Caco-2 (cell line): ENCODE measurements around the gene SDK2. TPM values are rescaled to one million over a fixed set of nuclear protein-coding genes. Genes with fewer than 3 reads are reported as not detected.

ENCODE experiments used
- BruUV-seq: library from RNA; stranded (reverse); fragments of 400-500 nt; replicated peaks from 2 replicates; lab custom pipeline; 2021; lab: Mats Ljungman, UMichigan
- CTCF ChIA-PET: fragments of 300-600 bp; sonication (Branson Sonifier 250); formaldehyde crosslinking; loops from one replicate; lab custom pipeline; 2022; ENCODE audit warnings: antibody characterized with exemption; lab: Charles Lee
- POLR2A ChIA-PET: fragments of 300-600 bp; sonication (Branson Sonifier 250); formaldehyde crosslinking; loops from one replicate; lab custom pipeline; 2022; ENCODE audit warnings: antibody characterized with exemption; lab: Charles Lee
- DNase-seq, 2 experiments: peaks; one replicate each; pipeline versions ENCODE4 v3.0.0 to v3.0.0-alpha.2; 2020 to 2022
- H3K27me3 ChIP-seq: replicated peaks from 2 replicates; pipeline ENCODE4 v1.6.0; 2011; ENCODE audit warnings: low read length; ENCODE audit not compliant: control insufficient read depth, insufficient read depth
- H3K36me3 ChIP-seq: 2 replicates; pipeline ENCODE4 v1.5.1; 2011; ENCODE audit warnings: low read length; ENCODE audit not compliant: control insufficient read depth, insufficient read depth
- H3K4me1 ChIP-seq: fragments of 250-450 bp; sonication (Bioruptor Pico); 2 replicates; pipeline ENCODE4 v1.5.1; 2020; ENCODE audit warnings: mild to moderate bottlenecking
- H3K4me3 ChIP-seq: 2 replicates; pipeline ENCODE4 v1.5.1; 2011; ENCODE audit warnings: low read depth, mild to moderate bottlenecking, control low read depth, low read length
- H3K9me3 ChIP-seq: fragments of 250-450 bp; sonication (Bioruptor Pico); 2 replicates; pipeline ENCODE4 v1.5.1; 2020; ENCODE audit warnings: mild to moderate bottlenecking, moderate library complexity
- H3K27ac Mint-ChIP-seq: one replicate; pipeline ENCODE4 v1.8.0; 2022; ENCODE audit warnings: mixed read lengths; ENCODE audit not compliant: unreplicated experiment
- H3K27me3 Mint-ChIP-seq: one replicate; pipeline ENCODE4 v1.8.0; 2022; ENCODE audit warnings: mixed read lengths; ENCODE audit not compliant: insufficient read depth, unreplicated experiment
- H3K36me3 Mint-ChIP-seq: one replicate; pipeline ENCODE4 v1.8.0; 2022; ENCODE audit warnings: mild to moderate bottlenecking, mixed read lengths; ENCODE audit not compliant: insufficient read depth, unreplicated experiment
- H3K4me1 Mint-ChIP-seq: one replicate; pipeline ENCODE4 v1.8.0; 2022; ENCODE audit warnings: low read depth, mixed read lengths; ENCODE audit not compliant: unreplicated experiment
- H3K4me3 Mint-ChIP-seq: one replicate; pipeline ENCODE4 v1.8.0; 2022; ENCODE audit warnings: mild to moderate bottlenecking, moderate library complexity, mixed read lengths; ENCODE audit not compliant: unreplicated experiment
- H3K9me3 Mint-ChIP-seq: one replicate; pipeline ENCODE4 v1.8.0; 2022; ENCODE audit warnings: mixed read lengths; ENCODE audit not compliant: unreplicated experiment
- CTCF ChIP-seq, 2 experiments: fragments of 200-600 bp in 1 of 2; IDR thresholded peaks; 1 replicate in 1 of 2; 2 replicates in 1 of 2; pipeline versions ENCODE4 v1.5.1 to v1.8.0; 2011 to 2022; ENCODE audit warnings: antibody characterized with exemption in 1 of 2, control low read depth in 1 of 2, inconsistent platforms in 1 of 2, low read depth in 1 of 2, low read length in 1 of 2, mild to moderate bottlenecking in 1 of 2, moderate library complexity in 1 of 2; ENCODE audit not compliant: insufficient read depth in 1 of 2, severe bottlenecking in 1 of 2, unreplicated experiment in 1 of 2
- intact Hi-C: fragments of 100-400 bp; cut with micrococcal nuclease; formaldehyde crosslinking; loops from one replicate; pipeline ENCODE4 v1.10.0; 2022; ENCODE audit not compliant: unreplicated experiment
- total RNA-seq: library from RNA; stranded (reverse); gene quantifications from 2 replicates; pipeline ENCODE4 v1.2.3, GENCODE V29; 2022

Gene SDK2
- total RNA-seq, 1 experiment from 2014 or later = 0.09 TPM

GRCh38 chr17:73582821-73583220 is 61.4 kb downstream of the SDK2 start:
- H3K4me1 Mint-ChIP-seq = peaks cover 5% of the 10 kb centered on the region
- no peak for TF ChIP-seq CTCF (IDR thresholded peaks at IDR 0.05; ENCODE audit: insufficient read depth in 1 of 2, low read depth in 1 of 2, low read length in 1 of 2, severe bottlenecking in 1 of 2, unreplicated experiment in 1 of 2)
- intact Hi-C loops = no loop called here
- POLR2A ChIA-PET = no interaction called here
- Histone ChIP-seq H3K4me3 (no peak overlapping the region), H3K9me3 (no peaks in the 10 kb centered on the region), H3K27me3 (no peaks in the 10 kb centered on the region; the same call in none of the 2 replicates), H3K4me1 (no peaks in the 10 kb centered on the region), H3K36me3 (no peaks in the 10 kb centered on the region)
- no peak overlapping the region for H3K27ac Mint-ChIP-seq
- H3K27me3 Mint-ChIP-seq = peaks cover 22% of the 10 kb centered on the region
- no peaks in the 10 kb centered on the region for H3K9me3 Mint-ChIP-seq
- CTCF ChIA-PET = no interaction called here
- no TSS peak for BruUV-seq
- no peak for DNase-seq
- no peak overlapping the region for H3K4me3 Mint-ChIP-seq
- no peaks in the 10 kb centered on the region for H3K36me3 Mint-ChIP-seq

DNA sequence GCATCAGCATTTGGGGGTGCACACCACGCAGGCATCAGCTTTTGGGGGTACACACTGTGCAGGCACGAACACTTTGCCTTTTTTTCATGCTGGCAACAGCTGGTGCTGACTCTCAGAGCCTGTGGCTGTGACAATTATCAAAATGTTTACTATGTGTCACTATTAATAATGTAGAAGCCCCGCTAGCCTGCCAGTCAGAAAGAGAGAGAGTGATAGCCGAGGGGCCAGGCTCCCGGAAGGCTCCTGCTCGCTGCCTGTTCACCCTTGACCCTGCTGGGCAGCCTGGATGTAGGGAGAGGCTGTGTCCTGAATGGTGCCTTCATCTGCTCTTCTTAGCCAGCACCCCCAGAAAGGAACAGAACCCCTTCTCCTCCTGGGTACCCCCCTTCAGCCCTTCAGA is 61.9 kb downstream of the SDK2 start:
- peaks cover 26% of the 10 kb centered on the region for H3K27me3 Mint-ChIP-seq
- intact Hi-C loops = no loop called here
- no peaks in the 10 kb centered on the region for H3K4me1 ChIP-seq
- H3K4me3 ChIP-seq = no peak overlapping the region
- H3K27me3 ChIP-seq = no peaks in the 10 kb centered on the region; the same call in none of the 2 replicates
- ChIA-PET POLR2A (no interaction called here), CTCF (no interaction called here)
- TF ChIP-seq CTCF (IDR thresholded peaks at IDR 0.05; ENCODE audit: insufficient read depth in 1 of 2, low read depth in 1 of 2, low read length in 1 of 2, severe bottlenecking in 1 of 2, unreplicated experiment in 1 of 2) = no peak
- no TSS peak for BruUV-seq
- H3K36me3 ChIP-seq = no peaks in the 10 kb centered on the region
- H3K36me3 Mint-ChIP-seq = no peaks in the 10 kb centered on the region
- H3K4me3 Mint-ChIP-seq = no peak overlapping the region
- H3K9me3 Mint-ChIP-seq = no peaks in the 10 kb centered on the region
- peaks cover under 1% of the 10 kb centered on the region for H3K4me1 Mint-ChIP-seq
- no peaks in the 10 kb centered on the region for H3K9me3 ChIP-seq
- DNase-seq = no peak
- no peak overlapping the region for H3K27ac Mint-ChIP-seq

DNA sequence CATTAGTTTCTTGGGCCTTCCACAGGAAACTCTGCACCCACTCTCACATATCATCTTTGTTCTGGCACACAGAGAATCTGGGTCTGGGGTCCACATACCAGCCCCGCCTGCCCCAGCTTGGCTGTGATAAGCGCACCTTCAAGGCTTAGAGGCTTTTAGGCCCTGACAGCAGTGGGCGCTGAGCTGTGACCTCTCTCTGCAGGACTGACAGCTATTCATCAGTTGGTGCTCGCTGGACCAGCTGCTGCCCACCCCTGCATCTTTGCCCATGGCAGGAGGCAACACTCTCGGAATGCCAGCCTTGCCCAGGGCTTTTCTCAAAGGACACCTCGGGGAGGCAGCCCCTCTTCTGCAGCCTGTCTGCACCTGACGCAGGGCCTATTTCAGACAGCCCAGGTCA is 62.9 kb downstream of the SDK2 start:
- H3K27me3 Mint-ChIP-seq = peaks cover 24% of the 10 kb centered on the region
- Histone ChIP-seq H3K4me3 (no peak overlapping the region), H3K27me3 (no peaks in the 10 kb centered on the region; the same call in none of the 2 replicates), H3K9me3 (no peaks in the 10 kb centered on the region), H3K36me3 (no peaks in the 10 kb centered on the region), H3K4me1 (no peaks in the 10 kb centered on the region)
- no peaks in the 10 kb centered on the region for H3K4me1 Mint-ChIP-seq
- no TSS peak for BruUV-seq
- POLR2A ChIA-PET = no interaction called here
- intact Hi-C loops = no loop called here
- DNase-seq = no peak
- CTCF ChIA-PET = no interaction called here
- H3K27ac Mint-ChIP-seq = no peak overlapping the region
- H3K4me3 Mint-ChIP-seq = no peak overlapping the region
- H3K9me3 Mint-ChIP-seq = no peaks in the 10 kb centered on the region
- H3K36me3 Mint-ChIP-seq = no peaks in the 10 kb centered on the region
- TF ChIP-seq CTCF (IDR thresholded peaks at IDR 0.05; ENCODE audit: insufficient read depth in 1 of 2, low read depth in 1 of 2, low read length in 1 of 2, severe bottlenecking in 1 of 2, unreplicated experiment in 1 of 2) = no peak
